GM12878 (cell line): ENCODE data around the gene LRRC30.

ENCODE experiments used
- CREB1 ChIP-seq: IDR thresholded peaks from 2 replicates; pipeline ENCODE4 v1.6.1; 2012; ENCODE audit warnings: low read depth, mild to moderate bottlenecking, inconsistent platforms
- CTCF ChIP-seq, 3 experiments: IDR thresholded peaks in 2 of 3; conservative IDR thresholded peaks in 1 of 3; 2 replicates each; pipeline ENCODE4 v1.5.1; 2011; ENCODE audit warnings: low read depth in 3 of 3, low read length in 3 of 3, mild to moderate bottlenecking in 3 of 3, control low read depth in 2 of 3, moderate library complexity in 2 of 3, inconsistent platforms in 1 of 3, mixed read lengths in 1 of 3; ENCODE audit not compliant: control insufficient read depth in 2 of 3, insufficient read depth in 1 of 3; ENCODE audit errors: extremely low read depth in 1 of 3
- EZH2 ChIP-seq: IDR thresholded peaks from 2 replicates; pipeline ENCODE4 v1.6.1; 2012; ENCODE audit warnings: low read depth, mild to moderate bottlenecking, control low read depth, inconsistent platforms, low read length, borderline replicate concordance; ENCODE audit not compliant: control insufficient read depth
- POLR2A ChIP-seq: IDR thresholded peaks from 2 replicates; pipeline ENCODE4 v1.6.1; 2011; ENCODE audit warnings: low read depth, mild to moderate bottlenecking, low read length
- REST ChIP-seq: IDR thresholded peaks from 2 replicates; pipeline ENCODE4 v1.6.1; 2012; ENCODE audit warnings: mild to moderate bottlenecking, low read depth, low read length
- RFX5 ChIP-seq: IDR thresholded peaks from 2 replicates; pipeline ENCODE4 v1.6.1; 2011; ENCODE audit warnings: low read depth, low read length, improper control_type of control experiment
- SIN3A ChIP-seq: IDR thresholded peaks from 2 replicates; pipeline ENCODE4 v1.6.1; 2012; ENCODE audit warnings: low read depth, low read length, improper control_type of control experiment

DNA sequence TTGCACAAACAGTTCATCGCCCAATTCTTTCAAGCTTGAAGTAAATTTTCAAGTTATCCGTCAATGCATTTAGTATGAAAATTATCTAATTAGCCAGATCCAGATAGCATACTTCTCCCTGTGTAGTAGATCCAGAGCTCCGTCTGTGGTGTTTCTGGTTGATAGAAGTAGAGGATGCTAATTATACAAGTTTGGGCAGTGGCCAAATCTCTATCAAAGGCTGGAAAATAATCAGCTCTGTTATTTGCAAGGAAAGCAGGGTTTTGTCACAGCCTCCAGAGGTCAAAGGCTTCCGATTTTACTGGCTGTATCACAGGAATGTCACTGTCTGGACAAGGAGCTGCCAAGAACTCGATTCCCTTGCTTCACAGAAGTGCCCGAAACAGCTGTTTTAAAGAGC lies 28.6 kb downstream of the LRRC30 start:
- no peak for TF ChIP-seq POLR2A
- TF ChIP-seq CREB1: no peak
- TF ChIP-seq REST: no peak
- no peak for TF ChIP-seq EZH2
- TF ChIP-seq SIN3A: no peak
- no peak for TF ChIP-seq RFX5
- TF ChIP-seq CTCF (IDR thresholded peaks at IDR 0.05 in 2 of 3, conservative IDR thresholded peaks at IDR 0.05 in 1 of 3; ENCODE audit: control insufficient read depth in 2 of 3, extremely low read depth in 1 of 3, insufficient read depth in 1 of 3, low read depth in 3 of 3, low read length in 3 of 3): no peak
